Stimulated activated CD8-positive, alpha-beta memory T cell treated with anti-CD3 and anti-CD28 coated beads, Interleukin-12 subunit alpha, Interleukin-12 subunit beta, amount 100 ng/mL, for 24 hours (primary cell): ENCODE data around the gene STK38L.

ENCODE experiments used
- DNase-seq: peaks from one replicate; pipeline ENCODE4 v3.0.0-alpha.2; 2020; ENCODE audit errors: extremely low read depth

Gene STK38L

DNA sequence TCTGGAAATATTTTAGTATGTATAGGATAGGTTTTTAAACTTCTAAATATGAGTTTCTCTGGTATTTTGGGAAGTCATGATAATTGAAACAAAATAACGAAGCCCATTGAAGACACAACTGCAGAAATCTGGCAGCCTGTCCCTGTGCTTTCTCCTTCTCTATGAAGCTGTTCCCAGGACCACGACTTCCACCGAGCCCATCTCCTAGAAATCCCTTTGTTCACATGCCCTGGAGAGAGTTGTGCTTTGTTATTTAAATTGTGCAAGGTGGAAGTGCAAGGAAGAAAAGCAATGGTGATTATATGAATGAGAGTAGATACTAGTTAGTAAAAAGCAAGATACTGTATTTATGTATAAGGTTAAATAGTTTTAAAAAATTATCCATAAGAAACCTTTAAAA is 32.2 kb downstream of the STK38L start:
- DNase-seq, result no peak

DNA sequence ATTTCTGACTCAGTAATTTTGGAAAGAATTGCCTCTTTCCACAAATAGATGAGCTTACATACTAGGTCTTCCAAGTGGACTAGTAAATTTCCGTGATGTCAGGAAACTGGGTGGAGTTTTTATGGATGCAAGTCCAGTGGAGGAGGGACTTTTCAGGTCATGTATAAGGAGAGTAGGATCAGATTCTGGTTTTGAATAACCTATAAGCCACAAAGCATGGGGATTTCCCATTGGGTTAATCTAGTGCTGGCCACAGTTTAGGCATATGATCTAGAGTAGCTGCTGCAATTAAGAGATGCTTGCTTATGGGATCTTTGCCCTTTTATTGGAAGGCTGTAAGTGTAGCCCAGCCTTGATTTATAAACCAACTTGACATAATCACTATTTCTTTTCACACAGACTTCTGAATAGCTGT is 33.8 kb downstream of the STK38L start:
- no peak for DNase-seq

DNA sequence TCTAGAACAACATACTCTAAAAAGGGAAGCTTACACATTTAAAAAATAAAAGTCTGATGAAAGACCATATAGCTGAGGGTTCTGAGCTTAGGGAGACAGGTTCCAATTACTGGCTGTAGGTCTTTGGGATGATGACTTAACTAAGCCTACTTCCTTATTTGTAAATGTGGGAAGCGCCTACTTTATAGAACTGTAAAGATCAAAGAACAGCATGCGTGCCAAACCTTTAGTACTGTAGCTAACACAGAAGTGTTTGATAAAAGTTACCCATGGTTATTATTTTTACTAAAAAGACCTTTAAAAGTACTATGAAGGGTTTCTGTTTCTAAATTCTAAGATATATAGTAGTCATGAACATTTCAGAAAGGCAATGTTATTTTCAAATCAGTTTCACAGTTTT is 35.7 kb downstream of the STK38L start:
- no peak for DNase-seq

DNA sequence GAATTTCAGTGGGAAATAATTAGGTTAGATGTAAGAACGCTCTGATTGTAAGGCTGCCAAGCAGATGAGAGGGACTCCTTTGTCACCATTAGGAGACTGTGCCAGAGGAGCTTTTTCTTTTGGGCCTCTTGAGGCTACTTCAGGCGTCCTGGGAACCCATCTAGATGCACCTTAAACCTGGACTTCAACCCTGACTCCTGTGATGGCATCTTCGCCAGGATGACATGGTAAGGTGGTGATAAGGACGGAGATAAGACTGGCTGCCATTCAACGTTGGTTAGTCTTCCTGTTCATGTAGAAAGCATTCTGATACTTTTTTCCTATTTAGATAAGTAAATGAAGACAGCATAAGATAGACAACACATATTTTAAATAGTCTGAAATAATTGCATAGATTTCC is 36.3 kb downstream of the STK38L start:
- no peak for DNase-seq

DNA sequence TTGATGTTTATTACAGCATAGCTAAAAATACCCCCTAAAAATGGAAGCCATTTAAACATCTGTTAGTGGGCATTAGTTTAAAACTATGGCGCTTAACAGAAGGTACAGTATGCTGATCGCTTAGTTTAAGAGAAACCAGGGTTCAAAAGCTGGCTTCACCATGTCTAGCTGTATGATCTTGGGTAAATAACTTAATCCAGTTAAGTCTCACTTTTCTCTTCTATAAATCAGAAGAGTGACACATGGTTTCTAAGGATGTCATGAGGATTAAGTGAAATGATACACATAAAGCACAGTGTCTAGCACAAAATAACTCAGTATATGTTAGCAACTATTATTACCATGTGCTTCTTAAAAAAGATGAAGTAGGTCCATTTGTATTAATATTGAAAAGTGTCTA is 38.7 kb downstream of the STK38L start:
- no peak for DNase-seq

DNA sequence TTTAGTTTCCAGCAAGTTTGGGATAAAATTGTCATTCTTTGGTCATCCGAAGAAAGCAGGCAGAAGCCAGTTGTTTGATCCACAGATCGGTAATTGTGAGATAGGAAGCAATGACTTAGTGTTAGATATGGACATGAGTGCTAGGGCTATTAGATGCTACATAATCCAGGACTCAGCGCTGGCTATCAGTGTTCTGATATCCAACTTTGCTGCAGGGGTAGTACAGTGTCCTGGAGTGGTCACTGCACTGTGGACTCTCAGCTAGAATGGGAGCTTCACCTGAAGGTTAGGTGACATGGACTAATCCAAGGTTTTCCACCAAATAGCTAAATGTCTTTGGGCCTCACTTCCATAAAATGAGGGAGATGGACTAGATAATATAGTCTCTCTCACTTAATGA is 39.9 kb downstream of the STK38L start:
- no peak for DNase-seq

DNA sequence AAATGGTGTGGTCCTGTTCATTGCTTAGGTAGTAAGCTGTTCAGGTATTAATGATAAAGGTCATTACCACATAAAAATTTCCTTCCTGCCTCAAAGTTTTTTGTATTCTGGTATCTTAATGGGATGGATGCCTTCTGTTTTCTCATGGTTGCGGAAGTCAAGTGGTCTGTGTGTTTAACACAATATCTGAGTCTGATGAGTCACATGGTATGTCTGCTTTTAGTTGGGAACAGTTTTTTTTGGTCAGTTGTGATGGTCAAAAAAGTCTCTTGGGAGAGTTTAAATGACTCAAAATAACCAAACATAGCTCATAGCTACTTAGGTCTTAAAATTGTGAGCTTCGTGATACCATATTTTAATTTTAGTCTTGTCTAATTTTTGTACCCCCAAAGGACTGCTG is 40.7 kb downstream of the STK38L start:
- DNase-seq, result no peak

DNA sequence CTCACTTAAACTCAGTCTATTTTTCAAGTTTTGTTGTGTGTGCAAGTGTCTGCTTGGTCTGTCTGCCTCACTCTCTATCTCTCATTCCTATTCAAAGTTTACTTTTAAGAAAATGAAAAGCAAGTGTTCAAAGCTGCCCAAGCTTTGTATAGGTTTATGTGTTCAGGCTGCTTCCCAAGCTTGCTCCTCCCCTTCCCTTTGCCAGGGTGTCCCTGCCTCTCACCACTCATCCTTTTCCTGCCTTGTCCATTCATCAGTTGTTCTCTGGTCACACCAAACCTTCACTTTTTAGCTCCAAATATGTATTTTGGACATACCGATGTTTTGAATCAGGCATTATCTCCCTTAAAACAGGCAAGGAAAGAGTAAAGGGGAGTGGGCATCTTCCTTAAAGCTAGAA is 41.3 kb downstream of the STK38L start:
- DNase-seq, result no peak

DNA sequence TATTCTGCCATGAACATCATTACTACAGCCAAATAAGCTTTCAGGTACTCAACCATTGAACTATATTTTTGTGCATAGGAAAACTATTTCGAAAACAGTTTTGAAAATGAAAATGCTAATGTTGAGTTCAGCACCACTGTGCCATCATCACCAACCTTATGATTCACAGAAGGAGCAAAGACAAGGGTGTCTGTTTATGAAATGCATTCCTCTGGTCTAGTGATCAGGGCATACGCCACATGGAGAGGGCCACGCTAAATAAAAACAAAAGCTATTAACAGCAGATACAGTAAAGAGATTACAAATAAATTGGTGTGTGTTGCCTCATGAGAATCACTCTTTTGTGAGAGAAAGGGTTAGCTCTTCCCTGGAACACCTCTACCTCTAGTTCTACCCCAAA is 45.3 kb downstream of the STK38L start:
- DNase-seq, result no peak

DNA sequence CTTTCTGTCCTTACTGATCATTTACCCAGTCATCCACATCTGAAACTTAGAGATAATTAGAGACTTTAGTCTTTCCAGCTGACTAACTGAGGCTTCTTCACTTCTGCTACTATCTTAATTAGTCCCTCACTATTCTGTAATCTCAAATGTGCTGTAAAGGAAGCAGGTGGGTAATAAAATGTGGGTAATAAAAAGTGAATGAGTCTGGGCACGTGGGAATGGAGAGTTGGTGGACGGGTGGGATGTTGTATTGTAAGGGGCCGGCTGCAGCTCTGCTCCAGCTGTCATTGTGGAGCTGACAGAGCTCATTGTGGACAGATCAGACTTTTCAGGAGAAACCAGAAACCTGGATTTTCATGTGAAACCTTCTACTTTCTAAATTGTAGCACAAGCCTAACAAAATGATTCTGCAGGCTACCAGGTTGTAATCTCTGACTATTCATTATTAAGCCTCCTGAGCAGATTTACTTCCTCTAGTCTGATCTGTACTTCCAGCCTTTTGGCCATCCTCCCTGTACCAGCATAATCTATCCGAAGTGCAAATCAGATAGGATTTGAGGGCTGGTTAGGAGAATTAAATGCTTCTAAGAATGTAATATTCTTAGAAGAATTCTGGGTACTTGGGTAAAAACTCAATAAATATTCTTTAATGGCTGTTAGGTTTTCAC is 46.5 kb downstream of the STK38L start:
- no peak for DNase-seq

DNA sequence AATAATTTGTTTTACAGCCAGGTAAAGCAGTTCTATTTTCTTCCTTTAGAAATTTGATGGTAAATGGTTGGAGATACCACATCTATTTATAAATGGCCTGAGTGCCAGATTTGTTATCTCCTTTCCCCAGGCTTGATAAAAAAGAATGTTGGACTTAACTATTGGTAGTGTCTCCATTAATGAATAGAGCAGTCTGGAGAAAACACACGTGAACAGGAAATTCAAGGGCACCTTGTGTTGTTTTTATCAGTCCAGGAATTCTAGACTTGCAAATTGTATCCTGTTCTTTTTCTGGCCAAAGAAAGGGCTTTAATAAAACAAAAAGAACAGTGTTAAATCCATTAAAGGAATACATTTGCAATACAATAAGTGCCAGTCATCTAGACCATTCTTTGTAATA is 47.8 kb downstream of the STK38L start:
- no peak for DNase-seq

DNA sequence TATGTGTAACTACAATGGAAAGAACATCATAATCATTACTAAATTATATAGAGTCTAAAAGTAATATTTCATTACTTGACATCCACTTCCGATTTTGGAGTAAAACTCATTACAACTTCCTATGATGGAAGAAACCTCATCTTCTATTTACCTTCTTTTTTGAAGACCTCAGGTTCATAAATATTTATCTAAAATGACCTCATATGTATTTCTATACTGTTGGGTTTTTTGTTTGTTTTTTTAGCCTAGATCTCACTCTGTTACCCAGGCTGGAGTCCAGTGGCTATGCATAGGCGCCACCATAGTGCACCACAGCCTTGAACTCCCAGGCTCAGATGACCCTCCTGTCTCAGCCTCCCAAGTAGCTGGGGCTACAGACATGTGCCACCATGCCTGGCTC is 48.6 kb downstream of the STK38L start:
- no peak for DNase-seq

DNA sequence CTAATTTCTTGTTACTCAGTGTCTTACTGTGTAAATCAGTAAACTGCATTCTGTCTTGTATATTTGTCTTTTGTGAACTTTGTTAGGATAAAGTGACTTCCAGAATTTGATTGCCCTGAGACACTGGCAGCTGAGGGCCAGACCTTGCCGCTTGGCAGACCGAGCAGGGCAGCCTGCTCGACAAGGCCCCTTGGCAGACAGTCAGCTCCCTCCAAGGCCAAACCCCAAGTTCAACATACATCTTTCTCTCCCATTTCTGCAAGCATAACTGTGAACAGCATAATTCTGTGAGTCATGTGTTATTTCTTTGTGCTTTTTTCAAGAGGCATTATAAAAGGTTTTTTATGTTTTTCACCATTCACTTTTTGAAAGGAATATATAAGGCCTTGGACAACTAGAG is 49.4 kb downstream of the STK38L start:
- no peak for DNase-seq

DNA sequence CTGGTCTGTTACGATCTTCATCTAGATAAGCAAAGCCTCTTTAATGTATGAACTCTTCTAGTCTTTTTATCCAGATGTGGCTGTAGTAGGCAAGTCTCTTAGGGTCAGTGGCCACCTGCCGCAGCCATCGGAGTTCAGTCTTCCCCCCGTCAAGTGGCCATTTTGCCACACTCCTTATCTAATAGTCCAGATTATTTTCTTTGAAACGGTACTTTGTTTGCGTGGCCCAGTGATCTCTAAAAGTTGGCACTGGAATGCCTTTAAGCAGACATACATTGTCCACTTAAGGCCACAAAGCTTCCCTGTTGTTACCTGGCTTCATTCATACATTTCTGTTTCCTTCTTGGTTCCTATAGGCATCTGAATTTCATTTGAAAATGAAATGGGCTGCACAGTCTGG is 52.6 kb downstream of the STK38L start:
- DNase-seq, result no peak

DNA sequence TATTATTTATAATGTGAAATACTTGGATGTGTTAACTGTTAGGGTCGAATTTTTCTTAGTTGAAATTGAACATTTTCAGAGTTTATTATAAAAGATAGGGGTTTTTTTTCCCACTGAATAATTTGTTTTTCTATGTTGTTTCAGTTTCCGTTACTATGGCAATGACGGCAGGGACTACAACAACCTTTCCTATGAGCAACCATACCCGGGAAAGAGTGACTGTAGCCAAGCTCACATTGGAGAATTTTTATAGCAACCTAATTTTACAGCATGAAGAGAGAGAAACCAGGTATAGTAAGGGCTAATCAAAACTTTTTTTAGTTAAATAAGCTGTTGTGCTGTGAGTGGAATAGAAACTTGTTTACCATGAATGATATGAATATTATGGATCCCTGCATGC is 53.5 kb downstream of the STK38L start:
- no peak for DNase-seq

DNA sequence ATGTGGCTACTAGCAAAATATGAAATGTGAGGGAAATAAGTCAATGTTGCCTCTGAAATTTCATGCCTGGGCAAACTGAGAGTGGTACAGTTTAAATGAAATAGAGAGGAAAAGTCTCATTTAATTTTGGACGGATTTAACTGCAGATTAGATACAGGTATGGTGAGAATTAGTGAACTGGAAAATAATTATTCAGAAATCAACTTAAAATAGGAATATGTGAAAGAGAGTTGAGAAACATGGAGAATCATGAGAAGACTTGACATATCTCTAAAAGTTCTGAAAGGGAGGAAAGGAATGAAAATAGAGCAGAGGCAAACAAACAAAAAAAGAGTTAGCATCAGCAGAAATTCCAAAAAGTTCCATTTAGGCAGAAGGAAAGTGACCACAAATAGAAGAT is 55.0 kb downstream of the STK38L start:
- no peak for DNase-seq

DNA sequence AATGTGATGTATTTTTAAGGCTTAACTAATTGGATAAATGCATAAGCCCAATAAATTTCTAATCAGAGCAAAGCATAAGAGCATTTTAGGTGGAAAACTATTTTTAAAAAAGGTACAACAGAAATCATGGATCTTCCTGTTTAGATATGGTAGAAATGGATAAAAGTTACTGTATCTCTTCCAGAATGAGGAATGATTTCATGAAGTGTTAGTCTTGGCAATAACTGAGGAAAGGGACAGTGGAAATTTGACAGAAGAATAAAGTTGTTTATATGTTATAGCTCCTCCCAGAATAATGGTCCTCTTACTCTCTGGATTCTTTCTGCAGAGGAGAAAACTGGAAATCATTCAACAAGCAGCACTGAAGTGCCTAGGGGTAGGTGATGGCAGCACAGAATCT is 56.1 kb downstream of the STK38L start:
- no peak for DNase-seq

DNA sequence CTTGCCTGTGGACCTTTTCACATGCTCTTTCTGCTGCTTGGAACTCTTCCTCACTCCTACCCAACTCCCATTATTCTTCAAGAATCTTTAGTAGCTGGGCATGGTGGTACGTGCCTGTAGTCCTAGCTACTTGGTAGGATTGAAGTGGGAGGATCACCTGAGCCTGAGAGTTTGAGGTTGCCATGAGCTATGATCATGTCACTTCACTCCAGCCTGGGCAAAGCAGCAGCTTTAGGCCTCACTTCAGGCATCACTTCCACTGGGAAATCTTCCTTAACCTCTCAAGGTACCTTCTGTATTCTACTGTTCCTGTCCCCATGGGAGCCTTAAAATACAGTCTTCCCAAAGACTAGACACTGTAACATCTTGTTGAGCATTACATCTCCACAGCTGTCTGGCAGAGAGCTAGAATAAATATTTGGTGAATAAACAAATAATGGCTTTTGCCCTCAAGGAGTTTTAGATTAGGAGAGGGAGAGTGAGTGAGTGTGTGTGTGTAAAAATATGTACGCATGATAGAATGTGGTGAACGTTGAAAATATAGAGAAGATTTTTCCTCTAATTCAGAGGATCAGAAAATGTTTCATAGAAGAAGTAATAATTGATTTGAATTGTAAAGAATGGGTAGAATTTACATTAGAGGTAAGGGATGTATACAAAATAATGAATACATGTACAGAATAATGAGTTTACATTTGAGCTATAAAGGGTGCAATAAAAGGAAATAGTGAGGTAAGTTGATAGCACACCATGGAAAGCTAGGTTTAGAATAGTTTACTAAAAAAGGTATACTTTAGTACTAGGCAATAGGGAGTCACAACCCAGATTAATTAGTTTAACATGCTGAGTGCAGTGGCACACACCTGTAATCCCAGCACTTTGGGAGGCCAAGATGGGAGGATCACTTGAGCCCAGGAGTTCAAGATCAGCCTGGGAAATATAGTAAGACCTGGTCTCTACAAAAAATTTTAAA is 59.3 kb downstream of the STK38L start:
- DNase-seq, result no peak

DNA sequence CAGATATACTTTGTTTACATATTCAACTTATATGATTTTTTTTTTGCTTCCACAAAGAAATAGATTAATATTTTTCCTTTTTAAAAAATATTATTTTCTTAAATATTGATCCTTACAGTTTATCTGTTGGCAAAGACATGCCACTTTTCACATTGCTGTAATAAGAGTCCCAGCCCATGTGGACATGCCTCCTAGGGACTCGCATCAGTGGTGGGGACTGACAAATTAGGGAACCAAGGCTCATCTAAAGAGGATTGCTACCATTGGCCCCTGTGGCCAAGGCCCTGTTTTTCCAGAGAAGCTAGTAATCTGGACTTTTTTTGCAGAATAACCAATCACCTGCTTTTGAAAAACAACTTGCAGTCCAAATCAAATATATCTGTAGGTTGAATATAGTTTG is 60.8 kb downstream of the STK38L start:
- no peak for DNase-seq

DNA sequence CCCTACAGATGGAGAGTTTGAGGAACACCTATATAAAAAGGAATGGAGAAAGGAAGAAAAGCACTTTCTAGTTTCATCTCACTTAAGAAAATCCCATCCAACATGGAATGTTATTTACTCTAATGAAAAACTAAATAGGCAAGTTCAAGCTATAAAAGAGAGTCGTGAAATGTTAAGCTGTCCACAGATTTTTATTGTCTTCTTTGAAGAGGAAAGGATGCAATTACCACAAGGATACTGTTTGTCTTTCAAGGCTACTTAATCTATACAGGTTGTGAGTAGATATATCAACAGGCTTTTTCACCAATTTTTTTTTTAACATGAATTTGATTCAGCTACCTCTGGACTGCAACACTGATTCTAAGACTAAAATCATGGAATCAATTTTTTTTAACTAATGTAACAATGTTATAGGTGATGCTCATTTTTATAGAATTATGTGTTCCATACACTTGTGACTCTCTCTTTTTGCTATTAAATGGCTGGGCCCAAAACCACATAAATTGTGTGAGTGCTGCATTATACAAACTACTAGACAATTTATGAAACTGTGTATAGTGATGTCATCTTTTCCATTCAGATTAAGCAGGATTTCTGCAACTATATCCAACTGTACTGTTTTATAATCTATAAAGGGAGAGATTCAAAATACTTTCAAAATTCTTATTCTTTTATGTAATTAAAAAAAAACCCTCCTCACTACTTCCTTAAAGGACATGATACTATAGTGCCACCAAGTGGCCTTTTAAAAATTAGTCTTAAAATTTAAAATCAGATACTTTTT is 61.8 kb downstream of the STK38L start:
- DNase-seq, result no peak

DNA sequence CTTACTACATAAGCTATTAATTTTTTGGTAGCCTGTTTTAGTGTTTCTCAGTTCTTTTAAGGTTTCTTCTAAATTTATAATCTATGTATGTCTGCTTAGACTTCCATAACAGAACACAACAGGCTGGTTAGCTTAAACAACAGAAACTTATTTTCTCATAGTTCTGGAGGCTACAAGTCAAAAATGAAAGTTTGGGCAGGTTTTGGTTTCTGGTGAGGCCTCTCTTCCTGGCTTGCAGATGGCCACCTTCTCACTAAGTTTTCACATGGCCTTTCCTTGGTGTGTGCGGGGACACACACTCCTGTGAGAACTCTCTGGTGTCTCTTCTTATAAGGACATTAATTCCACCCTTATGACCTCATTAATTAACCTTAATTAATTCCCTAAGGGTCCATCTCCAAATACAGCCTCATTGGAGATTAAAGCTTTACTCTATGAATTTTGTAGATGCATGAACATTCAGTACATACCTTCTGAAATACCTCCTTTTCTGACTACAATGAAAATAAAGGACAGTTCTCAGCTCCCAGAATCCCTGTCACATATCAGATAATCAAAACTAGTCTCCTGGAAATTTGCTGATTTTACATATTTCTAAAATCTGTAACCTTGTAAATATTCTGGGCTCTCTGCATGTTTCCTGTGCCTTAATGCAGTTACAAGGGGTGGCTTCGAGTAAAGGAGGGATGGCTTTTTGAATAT is 65.4 kb downstream of the STK38L start:
- no peak for DNase-seq

DNA sequence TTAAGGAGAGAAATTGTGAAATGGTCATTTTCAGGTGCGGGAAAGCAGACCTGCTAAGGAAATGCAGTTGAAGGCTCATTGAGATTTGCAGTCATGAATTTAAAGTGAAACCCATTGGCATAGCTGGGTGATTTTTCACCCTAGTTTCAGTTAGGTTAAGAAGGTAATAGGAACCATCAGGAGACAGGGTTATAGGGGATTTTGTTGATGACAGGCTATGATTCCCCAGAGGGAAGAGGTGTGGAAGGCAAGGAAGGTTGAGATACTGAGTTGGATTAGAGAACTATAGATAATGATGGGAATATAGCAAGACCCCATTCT is 65.9 kb downstream of the STK38L start:
- no peak for DNase-seq
